ENCODE data around the gene LTK. TPM values are rescaled to one million over a fixed set of nuclear protein-coding genes. Genes with fewer than 3 reads are reported as not detected.

The LTK gene
- total RNA-seq, 1 experiment from 2014 or later = 9.2 TPM

GRCh38 chr15:41484937-41485625 lies 28.5 kb downstream of the LTK start:
- TF ChIP-seq, protein P1, sequence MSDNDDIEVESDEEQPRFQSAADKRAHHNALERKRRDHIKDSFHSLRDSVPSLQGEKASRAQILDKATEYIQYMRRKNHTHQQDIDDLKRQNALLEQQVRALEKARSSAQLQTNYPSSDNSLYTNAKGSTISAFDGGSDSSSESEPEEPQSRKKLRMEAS (IDR thresholded peaks at IDR 0.05) = no peak
- no peak for TF ChIP-seq SRF (IDR thresholded peaks at IDR 0.05; ENCODE audit: low read depth)
- no peak for TF ChIP-seq CEBPB (IDR thresholded peaks at IDR 0.05; ENCODE audit: low read depth)
- no peak for TF ChIP-seq POLR2AphosphoS5 (IDR thresholded peaks at IDR 0.05; ENCODE audit: low read depth, low read length)
- no peak for TF ChIP-seq FOSL1 (IDR thresholded peaks at IDR 0.05; ENCODE audit: low read depth)
- no peak for TF ChIP-seq ZFX (IDR thresholded peaks at IDR 0.05)
- no peak for TF ChIP-seq TCF7L2 (IDR thresholded peaks at IDR 0.05; ENCODE audit: borderline replicate concordance, extremely low read depth, insufficient read depth, insufficient read length)
- TF ChIP-seq SIN3A (IDR thresholded peaks at IDR 0.05; ENCODE audit: low read depth) = no peak
- CTCF ChIA-PET = no interaction called here

DNA sequence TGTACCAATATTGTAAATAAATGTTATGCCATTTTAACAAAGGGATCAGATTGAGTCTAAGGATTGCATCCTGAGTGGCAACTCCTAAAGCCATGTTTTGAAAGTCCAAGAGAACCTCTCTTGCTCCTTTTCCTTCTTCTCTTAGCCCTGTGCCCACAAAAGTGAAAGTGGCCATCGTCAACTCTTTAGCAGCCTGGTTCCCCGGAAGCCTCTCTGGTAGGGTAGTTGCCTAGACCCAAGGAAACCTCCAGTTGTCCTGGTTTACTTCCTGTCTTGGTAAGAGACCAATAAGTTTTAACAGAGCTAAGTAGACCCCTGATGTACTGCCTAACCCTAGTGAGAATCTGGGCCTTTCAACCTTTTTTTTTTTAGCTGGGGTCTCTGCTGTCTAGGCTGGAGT lies 30.1 kb downstream of the LTK start:
- ATAC-seq = no peak
- no peak overlapping the region for H2AFZ ChIP-seq (ENCODE audit: low read depth, low read length, poor library complexity, severe bottlenecking)
- TF ChIP-seq ZNF274 (IDR thresholded peaks at IDR 0.05; ENCODE audit: low read depth, low read length) (no peak), ZBTB33 (IDR thresholded peaks at IDR 0.05; ENCODE audit: extremely low read depth, insufficient replicate concordance, low read length) (no peak), SIN3A (IDR thresholded peaks at IDR 0.05; ENCODE audit: low read depth) (no peak), POLR2A (IDR thresholded peaks at IDR 0.05; ENCODE audit: borderline replicate concordance, extremely low read depth, insufficient read depth, insufficient read length) (no peak), CTCF (IDR thresholded peaks at IDR 0.05 in 2 of 3, conservative IDR thresholded peaks at IDR 0.05 in 1 of 3; ENCODE audit: borderline replicate concordance in 1 of 3, insufficient read depth in 1 of 3, low read depth in 2 of 3, low read length in 2 of 3) (no peak), SRF (IDR thresholded peaks at IDR 0.05; ENCODE audit: low read depth) (no peak), EGR1 (IDR thresholded peaks at IDR 0.05; ENCODE audit: low read depth) (no peak), ZFX (IDR thresholded peaks at IDR 0.05) (no peak), CEBPB (IDR thresholded peaks at IDR 0.05; ENCODE audit: low read depth) (no peak)
- TF ChIP-seq, protein P1 (IDR thresholded peaks at IDR 0.05) = no peak
- TF ChIP-seq, protein P2, sequence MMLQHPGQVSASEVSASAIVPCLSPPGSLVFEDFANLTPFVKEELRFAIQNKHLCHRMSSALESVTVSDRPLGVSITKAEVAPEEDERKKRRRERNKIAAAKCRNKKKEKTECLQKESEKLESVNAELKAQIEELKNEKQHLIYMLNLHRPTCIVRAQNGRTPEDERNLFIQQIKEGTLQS (IDR thresholded peaks at IDR 0.05) = no peak
- no peak overlapping the region for H3K9ac ChIP-seq (ENCODE audit: low read length)
- no peaks in the 10 kb centered on the region for H3K9me3 ChIP-seq (ENCODE audit: control insufficient read depth in 1 of 2, insufficient read depth in 1 of 2, low read depth in 1 of 2, low read length in 2 of 2)
- CTCF ChIA-PET = no interaction called here
- H3K79me2 ChIP-seq (ENCODE audit: insufficient read depth, low read length) = no peaks in the 10 kb centered on the region
- H3K4me3 ChIP-seq (replicated peaks in 1 of 2; ENCODE audit: low read depth in 1 of 2, low read length in 2 of 2) = no peak overlapping the region
- H3K4me2 ChIP-seq (ENCODE audit: low read length) = no peak overlapping the region
- no peaks in the 10 kb centered on the region for H3K27me3 ChIP-seq (ENCODE audit: insufficient read depth, low read length)
- intact Hi-C loops (cut with micrococcal nuclease) = no loop called here
- no peak for DNase-seq (ENCODE audit: low read depth, low spot score)
- RAD21 ChIA-PET (ENCODE audit: low non-redundant PET in 1 of 2, low total read pairs in 2 of 2, uncharacterized antibody in 2 of 2, unreplicated experiment in 2 of 2) = interaction anchor here in 1 of 2 experiments (1.5 kb wide), 1 partner anchor 24 kb away, joined by 3 read pairs; no protein-coding TSS in a partner anchor
- POLR2A ChIA-PET = no interaction called here
- H3K27ac ChIP-seq (ENCODE audit: low read depth, low read length) = no peak overlapping the region
- peaks cover 15 to 28% of the 10 kb centered on the region in 2 experiments; a peak in 2 of 4 replicates for H3K36me3 ChIP-seq (ENCODE audit: control insufficient read depth in 1 of 2, insufficient read depth in 2 of 2, low read length in 2 of 2)
- no TSS peak for BruUV-seq (replicated peaks)
- H3K9me2 ChIP-seq (ENCODE audit: insufficient read depth) = no peaks in the 10 kb centered on the region
- no peaks in the 10 kb centered on the region for H4K20me1 ChIP-seq (ENCODE audit: insufficient read depth)
- peaks cover 0 to 17% of the 10 kb centered on the region in 2 experiments; a peak in 1 of 4 replicates for H3K4me1 ChIP-seq (ENCODE audit: control insufficient read depth in 1 of 2, insufficient read depth in 2 of 2, low read length in 2 of 2)

More at GRCh38 chr15:41484937-41485625, 28.5 kb downstream of the LTK start:
- no peak overlapping the region for H3K9ac ChIP-seq (ENCODE audit: low read length)
- no peaks in the 10 kb centered on the region for H3K9me2 ChIP-seq (ENCODE audit: insufficient read depth)
- no peaks in the 10 kb centered on the region for H4K20me1 ChIP-seq (ENCODE audit: insufficient read depth)
- H3K4me3 ChIP-seq (replicated peaks in 1 of 2; ENCODE audit: low read depth in 1 of 2, low read length in 2 of 2) = no peak overlapping the region
- H3K27me3 ChIP-seq (ENCODE audit: insufficient read depth, low read length) = no peaks in the 10 kb centered on the region
- BruUV-seq (replicated peaks) = no TSS peak
- H3K27ac ChIP-seq (ENCODE audit: low read depth, low read length) = no peak overlapping the region
- intact Hi-C loops (cut with micrococcal nuclease) = no loop called here
- H2AFZ ChIP-seq (ENCODE audit: low read depth, low read length, poor library complexity, severe bottlenecking) = no peak overlapping the region
- no peak overlapping the region for H3K4me2 ChIP-seq (ENCODE audit: low read length)
- H3K36me3 ChIP-seq (ENCODE audit: control insufficient read depth in 1 of 2, insufficient read depth in 2 of 2, low read length in 2 of 2) = peaks cover 11 to 14% of the 10 kb centered on the region in 2 experiments; a peak in 2 of 4 replicates
- ChIA-PET POLR2A (no interaction called here), RAD21 (ENCODE audit: low non-redundant PET in 1 of 2, low total read pairs in 2 of 2, uncharacterized antibody in 2 of 2, unreplicated experiment in 2 of 2) (interaction anchor here in 1 of 2 experiments (1.5 kb wide), 1 partner anchor 23 kb away, joined by 3 read pairs; no protein-coding TSS in a partner anchor)
- no peaks in the 10 kb centered on the region for H3K9me3 ChIP-seq (ENCODE audit: control insufficient read depth in 1 of 2, insufficient read depth in 1 of 2, low read depth in 1 of 2, low read length in 2 of 2)
- no peaks in the 10 kb centered on the region for H3K79me2 ChIP-seq (ENCODE audit: insufficient read depth, low read length)
- DNase-seq (ENCODE audit: low read depth, low spot score) = no peak
- ATAC-seq = no peak
- H3K4me1 ChIP-seq (ENCODE audit: control insufficient read depth in 1 of 2, insufficient read depth in 2 of 2, low read length in 2 of 2) = peaks cover 7 to 27% of the 10 kb centered on the region in 2 experiments

Measured in HCT116 (cell line).